Measurements from ENCODE around the gene RELT.

RELT gene

GRCh38 chr11:73342633-73343032 lies 33.6 kb upstream of the RELT start:
- TF ChIP-seq CTCF (IDR thresholded peaks at IDR 0.05; ENCODE audit: low read depth, low read length, poor library complexity, severe bottlenecking): no peak
- TF ChIP-seq EZH2phosphoT487 (IDR thresholded peaks at IDR 0.05; ENCODE audit: borderline replicate concordance, low read length): no peak
- Histone ChIP-seq H4K20me1 (ENCODE audit: control insufficient read depth, insufficient read depth, low read depth, low read length) (no peaks in the 10 kb centered on the region), H3K27me3 (ENCODE audit: control insufficient read depth, low read length) (no peaks in the 10 kb centered on the region; the same call in 1 of the 2 replicates), H3K4me3 (ENCODE audit: low read length) (no peak overlapping the region), H3K4me1 (ENCODE audit: control insufficient read depth, low read length) (no peaks in the 10 kb centered on the region), H3K9me3 (ENCODE audit: control insufficient read depth, insufficient read depth, low read length) (no peaks in the 10 kb centered on the region), H3K4me2 (ENCODE audit: low read length) (no peak overlapping the region), H3K27ac (ENCODE audit: low read depth, low read length) (no peak overlapping the region), H3K36me3 (ENCODE audit: control insufficient read depth, low read length) (no peaks in the 10 kb centered on the region), H3K79me2 (ENCODE audit: control insufficient read depth, low read length) (no peaks in the 10 kb centered on the region), H3K9me2 (replicated peaks; ENCODE audit: control insufficient read depth, low read length) (no peaks in the 10 kb centered on the region), H3F3A (ENCODE audit: control insufficient read depth, insufficient read depth) (no peaks in the 10 kb centered on the region)

GRCh38 chr11:73343076-73343873 lies 32.9 kb upstream of the RELT start:
- Histone ChIP-seq H3F3A (ENCODE audit: control insufficient read depth, insufficient read depth) (no peaks in the 10 kb centered on the region), H3K9me3 (ENCODE audit: control insufficient read depth, insufficient read depth, low read length) (no peaks in the 10 kb centered on the region), H4K20me1 (ENCODE audit: control insufficient read depth, insufficient read depth, low read depth, low read length) (no peaks in the 10 kb centered on the region), H3K9me2 (replicated peaks; ENCODE audit: control insufficient read depth, low read length) (no peaks in the 10 kb centered on the region), H3K79me2 (ENCODE audit: control insufficient read depth, low read length) (no peaks in the 10 kb centered on the region), H3K4me3 (ENCODE audit: low read length) (no peak overlapping the region), H3K4me1 (ENCODE audit: control insufficient read depth, low read length) (no peaks in the 10 kb centered on the region), H3K27me3 (ENCODE audit: control insufficient read depth, low read length) (no peaks in the 10 kb centered on the region; the same call in 1 of the 2 replicates), H3K27ac (ENCODE audit: low read depth, low read length) (no peak overlapping the region), H3K36me3 (ENCODE audit: control insufficient read depth, low read length) (no peaks in the 10 kb centered on the region), H3K4me2 (ENCODE audit: low read length) (no peak overlapping the region)
- TF ChIP-seq EZH2phosphoT487 (IDR thresholded peaks at IDR 0.05; ENCODE audit: borderline replicate concordance, low read length) (no peak), CTCF (IDR thresholded peaks at IDR 0.05; ENCODE audit: low read depth, low read length, poor library complexity, severe bottlenecking) (no peak)

GRCh38 chr11:73344191-73344607 lies 32.0 kb upstream of the RELT start:
- Histone ChIP-seq H3K4me3 (ENCODE audit: low read length) (no peak overlapping the region), H3K9me2 (replicated peaks; ENCODE audit: control insufficient read depth, low read length) (no peaks in the 10 kb centered on the region), H3K4me2 (ENCODE audit: low read length) (no peak overlapping the region), H3K27ac (ENCODE audit: low read depth, low read length) (no peak overlapping the region), H4K20me1 (ENCODE audit: control insufficient read depth, insufficient read depth, low read depth, low read length) (no peaks in the 10 kb centered on the region), H3F3A (ENCODE audit: control insufficient read depth, insufficient read depth) (no peaks in the 10 kb centered on the region), H3K27me3 (ENCODE audit: control insufficient read depth, low read length) (peaks cover 3% of the 10 kb centered on the region; the same call in 1 of the 2 replicates), H3K4me1 (ENCODE audit: control insufficient read depth, low read length) (no peaks in the 10 kb centered on the region), H3K9me3 (ENCODE audit: control insufficient read depth, insufficient read depth, low read length) (no peaks in the 10 kb centered on the region), H3K36me3 (ENCODE audit: control insufficient read depth, low read length) (no peaks in the 10 kb centered on the region), H3K79me2 (ENCODE audit: control insufficient read depth, low read length) (no peaks in the 10 kb centered on the region)
- no peak for TF ChIP-seq EZH2phosphoT487 (IDR thresholded peaks at IDR 0.05; ENCODE audit: borderline replicate concordance, low read length)
- TF ChIP-seq CTCF (IDR thresholded peaks at IDR 0.05; ENCODE audit: low read depth, low read length, poor library complexity, severe bottlenecking): no peak

Data from DOHH2 (cell line).